H9 (cell line): Measurements from ENCODE around the gene PARD3. TPM values are rescaled to one million over a fixed set of nuclear protein-coding genes. Genes with fewer than 3 reads are reported as not detected.

Experiments
- DNase-seq: peaks from one replicate; pipeline ENCODE4 v3.0.0-alpha.2; 2017
- H2AFZ ChIP-seq: one replicate; pipeline ENCODE4 v1.6.1; 2013; ENCODE audit warnings: mild to moderate bottlenecking, low read length, control low read depth, moderate library complexity
- H2AK5ac ChIP-seq: 2 replicates; pipeline ENCODE4 v1.6.1; 2013; ENCODE audit warnings: low read length, control low read depth, mixed read lengths; ENCODE audit not compliant: insufficient read length
- H2BK120ac ChIP-seq: one replicate; pipeline ENCODE4 v1.6.1; 2013; ENCODE audit warnings: low read depth, mild to moderate bottlenecking, low read length, control low read depth, inconsistent platforms; ENCODE audit not compliant: poor library complexity, severe bottlenecking
- H2BK12ac ChIP-seq: 2 replicates; pipeline ENCODE4 v1.6.1; 2013; ENCODE audit warnings: low read length, control low read depth, mixed read lengths, low read depth; ENCODE audit not compliant: insufficient read length
- H2BK15ac ChIP-seq: 2 replicates; pipeline ENCODE4 v1.6.1; 2013; ENCODE audit warnings: low read depth, low read length, control low read depth
- H2BK20ac ChIP-seq: one replicate; pipeline ENCODE4 v1.6.1; 2013; ENCODE audit warnings: low read depth, mild to moderate bottlenecking, low read length, control low read depth, inconsistent platforms; ENCODE audit not compliant: poor library complexity, severe bottlenecking
- H2BK5ac ChIP-seq: 2 replicates; pipeline ENCODE4 v1.6.1; 2013; ENCODE audit warnings: low read length, control low read depth, mixed read lengths; ENCODE audit not compliant: insufficient read length
- H3K14ac ChIP-seq: 2 replicates; pipeline ENCODE4 v1.6.1; 2013; ENCODE audit warnings: low read length, control low read depth; ENCODE audit not compliant: insufficient read depth
- H3K18ac ChIP-seq: 2 replicates; pipeline ENCODE4 v1.6.1; 2013; ENCODE audit warnings: low read depth, mild to moderate bottlenecking, mixed read lengths, low read length, control low read depth; ENCODE audit not compliant: insufficient read length
- H3K23ac ChIP-seq: 2 replicates; pipeline ENCODE4 v1.6.1; 2013; ENCODE audit warnings: low read length, control low read depth, mixed read lengths, low read depth; ENCODE audit not compliant: insufficient read length
- H3K23me2 ChIP-seq: 2 replicates; pipeline ENCODE4 v1.6.1; 2013; ENCODE audit warnings: low read depth, mild to moderate bottlenecking, mixed read lengths, low read length, control low read depth; ENCODE audit not compliant: insufficient read length, poor library complexity, severe bottlenecking
- H3K27ac ChIP-seq: 2 replicates; pipeline ENCODE4 v1.5.1; 2013; ENCODE audit warnings: low read length, control low read depth, mixed read lengths, low read depth; ENCODE audit not compliant: insufficient read length
- H3K27me3 ChIP-seq: 2 replicates; pipeline ENCODE4 v1.6.1; 2013; ENCODE audit warnings: low read length, control low read depth, inconsistent platforms; ENCODE audit not compliant: insufficient read depth
- H3K4ac ChIP-seq: 2 replicates; pipeline ENCODE4 v1.6.1; 2013; ENCODE audit warnings: low read depth, mild to moderate bottlenecking, control low read depth, inconsistent platforms, low read length, moderate library complexity
- H3K4me1 ChIP-seq: 2 replicates; pipeline ENCODE4 v1.6.1; 2013; ENCODE audit warnings: low read length, control low read depth, inconsistent platforms; ENCODE audit not compliant: insufficient read depth
- H3K4me2 ChIP-seq: 2 replicates; pipeline ENCODE4 v1.6.1; 2013; ENCODE audit warnings: low read length, control low read depth, mixed read lengths; ENCODE audit not compliant: insufficient read length, insufficient read depth
- H3K56ac ChIP-seq: 2 replicates; pipeline ENCODE4 v1.6.1; 2013; ENCODE audit warnings: low read depth, mild to moderate bottlenecking, mixed read lengths, low read length, control low read depth; ENCODE audit not compliant: insufficient read length
- H3K79me1 ChIP-seq: 2 replicates; pipeline ENCODE4 v1.6.1; 2013; ENCODE audit warnings: low read depth, mild to moderate bottlenecking, moderate library complexity, low read length, control low read depth, inconsistent platforms; ENCODE audit not compliant: insufficient read depth, poor library complexity, severe bottlenecking
- H3K79me2 ChIP-seq: 2 replicates; pipeline ENCODE4 v1.6.1; 2013; ENCODE audit warnings: low read length, control low read depth, inconsistent platforms; ENCODE audit not compliant: insufficient read depth
- H3K9ac ChIP-seq: 2 replicates; pipeline ENCODE4 v1.6.1; 2013; ENCODE audit warnings: low read length, control low read depth, mixed read lengths; ENCODE audit not compliant: insufficient read length; ENCODE audit errors: extremely low read depth
- H3K9me3 ChIP-seq: one replicate; pipeline ENCODE4 v1.6.1; 2013; ENCODE audit warnings: low read depth, low read length, inconsistent platforms; ENCODE audit not compliant: control insufficient read depth
- H3T11ph ChIP-seq: one replicate; pipeline ENCODE4 v1.6.1; 2013; ENCODE audit warnings: mild to moderate bottlenecking, low read length, control low read depth, inconsistent platforms
- H4K20me1 ChIP-seq: one replicate; pipeline ENCODE4 v1.6.1; 2013; ENCODE audit not compliant: control insufficient read depth, insufficient read length, insufficient read depth
- H4K5ac ChIP-seq: 2 replicates; pipeline ENCODE4 v1.6.1; 2013; ENCODE audit warnings: low read depth, mild to moderate bottlenecking, mixed read lengths, low read length, control low read depth; ENCODE audit not compliant: insufficient read length
- H4K8ac ChIP-seq: replicated peaks from 2 replicates; pipeline ENCODE4 v1.6.1; 2013; ENCODE audit warnings: low read length, control low read depth, mixed read lengths, low read depth; ENCODE audit not compliant: insufficient read length
- H4K91ac ChIP-seq: 2 replicates; pipeline ENCODE4 v1.6.1; 2013; ENCODE audit warnings: low read depth, mild to moderate bottlenecking, moderate library complexity, mixed read lengths, low read length, control low read depth; ENCODE audit not compliant: insufficient read length
- H3K27ac Mint-ChIP-seq, 3 experiments: 2 replicates in 2 of 3; 3 replicates in 1 of 3; pipeline ENCODE4 v1.8.0; 2020 to 2021; ENCODE audit warnings: mixed read lengths in 3 of 3, mild to moderate bottlenecking in 1 of 3, moderate library complexity in 1 of 3
- H3K27me3 Mint-ChIP-seq: 2 replicates; pipeline ENCODE4 v1.8.0; 2021; ENCODE audit warnings: low read depth, mild to moderate bottlenecking, moderate library complexity, mixed read lengths
- H3K36me3 Mint-ChIP-seq, 3 experiments: 2 replicates in 2 of 3; 3 replicates in 1 of 3; pipeline ENCODE4 v1.8.0; 2020 to 2021; ENCODE audit warnings: low read depth in 3 of 3, mixed read lengths in 3 of 3; ENCODE audit not compliant: insufficient read depth in 1 of 3
- H3K4me1 Mint-ChIP-seq, 2 experiments: 2 replicates each; pipeline ENCODE4 v1.8.0; 2020; ENCODE audit warnings: mixed read lengths in 2 of 2
- H3K4me3 Mint-ChIP-seq, 2 experiments: 2 replicates in 1 of 2; 3 replicates in 1 of 2; pipeline ENCODE4 v1.8.0; 2020 to 2021; ENCODE audit warnings: mild to moderate bottlenecking in 2 of 2, mixed read lengths in 2 of 2, moderate library complexity in 1 of 2
- H3K9me3 Mint-ChIP-seq, 2 experiments: 2 replicates in 1 of 2; 3 replicates in 1 of 2; pipeline ENCODE4 v1.8.0; 2020; ENCODE audit warnings: mild to moderate bottlenecking in 2 of 2, mixed read lengths in 2 of 2, moderate library complexity in 1 of 2
- WGBS: extraction: QIAGEN DNeasy Blood & Tissue Kit; methylation state at CpG from one replicate; pipeline ENCODE4 v1.1.7; 2013; ENCODE audit warnings: missing lambda C conversion rate, low lambda C conversion rate, mixed read lengths; ENCODE audit not compliant: insufficient read length; ENCODE audit errors: extremely low coverage; 5-methylcytosine and 5-hydroxymethylcytosine counted together
- total RNA-seq: library from RNA; stranded (reverse); gene quantifications from 2 replicates; pipeline ENCODE4 v1.2.1, GENCODE V29; 2021
- TF ChIP-seq, protein P1 (sequence below): fragments of 200-600 bp; sonication (generic); conservative IDR thresholded peaks from 3 replicates; pipeline ENCODE4 v1.8.0; 2021; ENCODE audit warnings: antibody characterized with exemption, mild to moderate bottlenecking

Gene PARD3
- total RNA-seq, 1 experiment from 2014 or later = 44.7 TPM

DNA sequence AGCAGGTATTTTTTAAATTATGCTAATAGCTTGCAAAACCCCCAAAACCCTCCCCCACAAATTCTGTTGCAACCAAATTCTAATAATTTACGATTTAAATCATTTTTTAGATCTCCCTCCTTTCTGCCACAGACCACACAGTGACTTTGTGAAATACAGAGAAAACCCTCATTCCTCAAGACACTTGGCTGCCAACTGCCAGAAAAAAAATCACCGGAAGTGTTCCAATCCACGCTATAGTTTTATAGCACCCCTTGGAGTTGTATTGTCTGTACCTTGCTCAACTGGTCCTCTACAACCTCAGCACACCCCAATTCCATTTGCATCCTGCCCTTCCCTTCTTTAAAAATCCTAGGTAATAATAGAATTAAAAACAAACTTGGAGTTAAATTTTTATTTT is 560.1 kb downstream of the PARD3 start:
- Histone ChIP-seq H3T11ph (no peak overlapping the region), H3K23me2 (no peaks in the 10 kb centered on the region), H3K18ac (no peak overlapping the region), H2BK12ac (no peak overlapping the region), H2AK5ac (no peak overlapping the region), H3K14ac (no peak overlapping the region), H3K4me2 (no peak overlapping the region), H2BK15ac (no peak overlapping the region), H2BK20ac (no peak overlapping the region), H3K9me3 (no peaks in the 10 kb centered on the region), H3K27ac (no peak overlapping the region), H3K4me1 (peaks cover 5% of the 10 kb centered on the region; the same call in 1 of the 2 replicates), H2BK120ac (no peak overlapping the region), H3K9ac (no peak overlapping the region), H3K79me2 (no peaks in the 10 kb centered on the region), H2BK5ac (no peak overlapping the region), H4K91ac (no peak overlapping the region), H4K5ac (no peak overlapping the region), H3K27me3 (no peaks in the 10 kb centered on the region), H2AFZ (no peak overlapping the region), H4K8ac (no peak overlapping the region), H3K79me1 (no peaks in the 10 kb centered on the region), H3K4ac (no peak overlapping the region), H3K23ac (no peak overlapping the region), H3K56ac (no peak overlapping the region), H4K20me1 (no peaks in the 10 kb centered on the region)
- 100% methylated on average over 1 of the region's 3 CpGs for WGBS
- Mint-ChIP-seq H3K27me3 (no peaks in the 10 kb centered on the region), H3K36me3 (peaks cover 2 to 6% (median 5%) of the 10 kb centered on the region in 3 experiments; a peak in 6 of 7 replicates), H3K9me3 (peaks cover 2 to 3% of the 10 kb centered on the region in 2 experiments; a peak in 2 of 5 replicates), H3K4me3 (no peak overlapping the region), H3K4me1 (peaks cover 17 to 22% of the 10 kb centered on the region in 2 experiments), H3K27ac (peak overlapping the region in 1 of 3 experiments; percentile 22; a peak in 1 of 7 replicates)
- TF ChIP-seq, protein P1, sequence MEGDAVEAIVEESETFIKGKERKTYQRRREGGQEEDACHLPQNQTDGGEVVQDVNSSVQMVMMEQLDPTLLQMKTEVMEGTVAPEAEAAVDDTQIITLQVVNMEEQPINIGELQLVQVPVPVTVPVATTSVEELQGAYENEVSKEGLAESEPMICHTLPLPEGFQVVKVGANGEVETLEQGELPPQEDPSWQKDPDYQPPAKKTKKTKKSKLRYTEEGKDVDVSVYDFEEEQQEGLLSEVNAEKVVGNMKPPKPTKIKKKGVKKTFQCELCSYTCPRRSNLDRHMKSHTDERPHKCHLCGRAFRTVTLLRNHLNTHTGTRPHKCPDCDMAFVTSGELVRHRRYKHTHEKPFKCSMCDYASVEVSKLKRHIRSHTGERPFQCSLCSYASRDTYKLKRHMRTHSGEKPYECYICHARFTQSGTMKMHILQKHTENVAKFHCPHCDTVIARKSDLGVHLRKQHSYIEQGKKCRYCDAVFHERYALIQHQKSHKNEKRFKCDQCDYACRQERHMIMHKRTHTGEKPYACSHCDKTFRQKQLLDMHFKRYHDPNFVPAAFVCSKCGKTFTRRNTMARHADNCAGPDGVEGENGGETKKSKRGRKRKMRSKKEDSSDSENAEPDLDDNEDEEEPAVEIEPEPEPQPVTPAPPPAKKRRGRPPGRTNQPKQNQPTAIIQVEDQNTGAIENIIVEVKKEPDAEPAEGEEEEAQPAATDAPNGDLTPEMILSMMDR = no peak
- no peak for DNase-seq
